ENCODE data around the gene CNIH3. TPM values are rescaled to one million over a fixed set of nuclear protein-coding genes. Genes with fewer than 3 reads are reported as not detected.

Gene CNIH3
- total and polyA plus RNA-seq, 2 donors (not counting 3 experiments of a cell fraction or from before 2014, with no cell fraction given) = 1.3 to 2.5 TPM

GRCh38 chr1:224735159-224735558 lies 119.0 kb downstream of the CNIH3 start:
- Histone ChIP-seq H3K4me2 (ENCODE audit: insufficient read depth, low read length) (no peak overlapping the region), H3K4me3 (replicated peaks in 1 of 3; ENCODE audit: insufficient read depth in 1 of 3, low read depth in 1 of 3, low read length in 3 of 3) (no peak overlapping the region), H3K36me3 (ENCODE audit: control insufficient read depth in 2 of 2, extremely low read depth in 1 of 2, insufficient read depth in 2 of 2, low read length in 2 of 2) (no peaks in the 10 kb centered on the region), H3K9me3 (replicated peaks; ENCODE audit: control insufficient read depth, insufficient read depth, low read length) (no peaks in the 10 kb centered on the region), H3K9me1 (replicated peaks; ENCODE audit: control insufficient read depth, extremely low read depth, insufficient read depth, low read length) (no peaks in the 10 kb centered on the region), H3K4me1 (ENCODE audit: control insufficient read depth, extremely low read depth, insufficient read depth, low read length) (no peaks in the 10 kb centered on the region), H3K27ac (ENCODE audit: insufficient read depth, low read depth, low read length) (no peak overlapping the region), H2AFZ (ENCODE audit: low read depth, low read length) (no peak overlapping the region), H4K20me1 (replicated peaks; ENCODE audit: control insufficient read depth, extremely low read depth, insufficient read depth, low read length) (no peaks in the 10 kb centered on the region), H3K79me2 (ENCODE audit: control insufficient read depth, insufficient read depth, low read length) (no peaks in the 10 kb centered on the region), H3K27me3 (ENCODE audit: control insufficient read depth in 2 of 2, insufficient read depth in 2 of 2, low read length in 2 of 2) (no peaks in the 10 kb centered on the region), H3K9ac (replicated peaks; ENCODE audit: extremely low read depth, insufficient read depth, low read length) (no peak overlapping the region)
- intact Hi-C loops (cut with micrococcal nuclease) (no loop called here), dilution Hi-C loops (cut with MboI; ENCODE audit: extremely low pct_ligation_motif_present, low sequenced_read_pairs) (no loop called here)
- TF ChIP-seq MYC (IDR thresholded peaks at IDR 0.05; ENCODE audit: low read depth, low read length) = no peak
- no peak for TF ChIP-seq POLR2A (IDR thresholded peaks at IDR 0.05; ENCODE audit: low read depth, low read length)
- no peak for TF ChIP-seq CTCF (IDR thresholded peaks at IDR 0.05; ENCODE audit: extremely low read depth in 1 of 2, insufficient read depth in 1 of 2, low read depth in 1 of 2, low read length in 2 of 2)
- TF ChIP-seq POLR2AphosphoS5 (IDR thresholded peaks at IDR 0.05; ENCODE audit: insufficient read depth, low read depth, low read length) = no peak
- no peak for TF ChIP-seq EZH2 (IDR thresholded peaks at IDR 0.05; ENCODE audit: borderline replicate concordance, low read depth, low read length, severe bottlenecking)
- TF ChIP-seq FOS (IDR thresholded peaks at IDR 0.05; ENCODE audit: borderline replicate concordance, insufficient read depth, low read length) = no peak
- FAIRE-seq (no peak), DNase-seq (ENCODE audit: low read depth, low spot score) (no peak)
- ChIA-PET POLR2A (no interaction called here), CTCF (interaction anchor here (2.0 kb wide), 1 partner anchor 116 kb away, joined by 4 read pairs; no protein-coding TSS in a partner anchor)
- no TSS peak for BruUV-seq (replicated peaks)

Measured in endothelial cell of umbilical vein (primary cell).